HepG2 (cell line): Measurements from ENCODE around the gene SDC1. TPM values are rescaled to one million over a fixed set of nuclear protein-coding genes. Genes with fewer than 3 reads are reported as not detected.

Experiments used
- EEA1 ChIP-seq: sonication (generic); formaldehyde crosslinking; IDR thresholded peaks from 2 replicates; pipeline ENCODE4 v1.5.1; 2020; ENCODE audit warnings: mild to moderate bottlenecking, missing genetic modification reagents, borderline replicate concordance
- ETV6 ChIP-seq: sonication (generic); formaldehyde crosslinking; conservative IDR thresholded peaks from 2 replicates; pipeline ENCODE4 v1.4.0; 2020; ENCODE audit warnings: missing genetic modification reagents
- HNF4G ChIP-seq, 2 experiments: sonication (generic) in 1 of 2; formaldehyde crosslinking in 1 of 2; IDR thresholded peaks; 2 replicates each; pipeline versions ENCODE4 v1.4.0 to v1.6.1; 2011 to 2020; ENCODE audit warnings: borderline replicate concordance in 2 of 2, low read depth in 2 of 2, mild to moderate bottlenecking in 2 of 2, low read length in 1 of 2, missing genetic modification reagents in 1 of 2, moderate library complexity in 1 of 2
- HNRNPL ChIP-seq: fragments of 200-400 bp; formaldehyde crosslinking; IDR thresholded peaks from 2 replicates; pipeline ENCODE4 v1.6.1; 2017; ENCODE audit warnings: mild to moderate bottlenecking, low read depth, low read length
- IKZF4 ChIP-seq: sonication (generic); formaldehyde crosslinking; IDR thresholded peaks from 2 replicates; pipeline ENCODE4 v1.5.1; 2020; ENCODE audit warnings: borderline replicate concordance, mild to moderate bottlenecking, low read depth, missing genetic modification reagents; ENCODE audit errors: not compliant biosample characterization
- KMT2A ChIP-seq: sonication (generic); formaldehyde crosslinking; IDR thresholded peaks from 2 replicates; pipeline ENCODE4 v1.4.0; 2020; ENCODE audit warnings: missing genetic modification reagents
- RAD21 ChIP-seq: fragments of 450-650 bp; formaldehyde crosslinking; IDR thresholded peaks from 2 replicates; pipeline ENCODE4 v1.5.0; 2020; ENCODE audit warnings: mild to moderate bottlenecking
- ZHX2 ChIP-seq, 2 experiments: sonication (generic) in 1 of 2; formaldehyde crosslinking in 1 of 2; IDR thresholded peaks; 2 replicates each; pipeline versions ENCODE4 v1.6.1 to v1.9.0; 2014 to 2022; ENCODE audit warnings: antibody characterized with exemption in 1 of 2, borderline replicate concordance in 1 of 2, inconsistent platforms in 1 of 2, low read depth in 1 of 2, missing genetic modification reagents in 1 of 2
- ZNF121 ChIP-seq: sonication (generic); formaldehyde crosslinking; IDR thresholded peaks from 2 replicates; pipeline ENCODE4 v1.5.0; 2020; ENCODE audit warnings: mild to moderate bottlenecking, missing genetic modification reagents
- ZNF33B ChIP-seq: sonication (generic); formaldehyde crosslinking; IDR thresholded peaks from 2 replicates; pipeline ENCODE4 v1.5.1; 2020; ENCODE audit warnings: mild to moderate bottlenecking, missing genetic modification reagents
- ZNF510 ChIP-seq: sonication (generic); formaldehyde crosslinking; IDR thresholded peaks from 2 replicates; pipeline ENCODE4 v1.4.0; 2020; ENCODE audit warnings: low read depth, mild to moderate bottlenecking, missing genetic modification reagents
- ZNF598 ChIP-seq: sonication (generic); formaldehyde crosslinking; IDR thresholded peaks from 2 replicates; pipeline ENCODE4 v1.5.1; 2020; ENCODE audit warnings: mild to moderate bottlenecking, missing genetic modification reagents, borderline replicate concordance
- ZNF704 ChIP-seq: sonication (generic); formaldehyde crosslinking; IDR thresholded peaks from 2 replicates; pipeline ENCODE4 v1.8.1; 2023; ENCODE audit warnings: mild to moderate bottlenecking, inconsistent platforms, moderate library complexity, missing genetic modification reagents, borderline replicate concordance
- ZSCAN9 ChIP-seq: IDR thresholded peaks from 2 replicates; pipeline ENCODE4 v1.6.1; 2016; ENCODE audit warnings: borderline replicate concordance
- polyA plus RNA-seq, 8 experiments: library from polyadenylated mRNA; depleted of rRNA in 3 of 8; stranded (reverse) in 7 of 8; unstranded in 1 of 8; fragments of >200 nt; fragmentation: Illumina TruSeq in 4 of 8; extraction: Trizol in 4 of 8; gene quantifications; 2 replicates each; pipeline versions ENCODE4 v1.2.1 to v1.2.3, GENCODE V29; 2011 to 2016; ENCODE audit warnings: low read depth in 4 of 8, missing spikeins in 1 of 8, mixed read lengths in 1 of 8; ENCODE audit not compliant: insufficient read depth in 1 of 8
- total RNA-seq, 5 experiments: library from RNA; depleted of rRNA; stranded (reverse); fragments of >200 nt; fragmentation: Illumina TruSeq; extraction: Trizol; gene quantifications; 2 replicates each; pipeline ENCODE4 v1.2.3, GENCODE V29; 2016; ENCODE audit warnings: low read depth in 1 of 5
- TF ChIP-seq, protein P1 (sequence below): IDR thresholded peaks from 2 replicates; pipeline ENCODE4 v1.6.1; 2018; ENCODE audit warnings: missing genetic modification reagents
- TF ChIP-seq, protein P2 (sequence below): sonication (generic); formaldehyde crosslinking; IDR thresholded peaks from 2 replicates; pipeline ENCODE4 v1.5.0; 2020; ENCODE audit warnings: mild to moderate bottlenecking, missing genetic modification reagents, borderline replicate concordance

Gene SDC1
- total and polyA plus RNA-seq, 2 of the 13 experiments (the other 11 are each of a cell fraction or from before 2014, with no cell fraction given) = 108 to 119 TPM

GRCh38 chr2:20224164-20224715 lies 690 bp downstream of the SDC1 start (continued):
- TF ChIP-seq, protein P1, sequence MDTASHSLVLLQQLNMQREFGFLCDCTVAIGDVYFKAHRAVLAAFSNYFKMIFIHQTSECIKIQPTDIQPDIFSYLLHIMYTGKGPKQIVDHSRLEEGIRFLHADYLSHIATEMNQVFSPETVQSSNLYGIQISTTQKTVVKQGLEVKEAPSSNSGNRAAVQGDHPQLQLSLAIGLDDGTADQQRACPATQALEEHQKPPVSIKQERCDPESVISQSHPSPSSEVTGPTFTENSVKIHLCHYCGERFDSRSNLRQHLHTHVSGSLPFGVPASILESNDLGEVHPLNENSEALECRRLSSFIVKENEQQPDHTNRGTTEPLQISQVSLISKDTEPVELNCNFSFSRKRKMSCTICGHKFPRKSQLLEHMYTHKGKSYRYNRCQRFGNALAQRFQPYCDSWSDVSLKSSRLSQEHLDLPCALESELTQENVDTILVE (CRISPR knock-in tag) = 0 out of 2 replicates have a peak, but pooled peaks have one; percentile 24
- TF ChIP-seq ZNF598 (peak; percentile 3; the same call in 1 of the 2 replicates), HNRNPL (no peak), ZSCAN9 (peak; percentile 67; the same call in 1 of the 2 replicates), ZHX2 (IDR thresholded peaks at IDR 0.05; ENCODE audit: low read depth) (no peak), ZHX2 (CRISPR knock-in tag; IDR thresholded peaks at IDR 0.05; ENCODE audit: borderline replicate concordance) (no peak), RAD21 (peak; percentile 6; the same call in 1 of the 2 replicates), ZNF704 (CRISPR knock-in tag) (no peak), ZNF33B (CRISPR knock-in tag) (0 out of 2 replicates have a peak, but pooled peaks have one; percentile 6), ZNF121 (peak; percentile 15; the same call in 1 of the 2 replicates), KMT2A (CRISPR knock-in tag) (0 out of 2 replicates have a peak, but pooled peaks have one; percentile 9), HNF4G (IDR thresholded peaks at IDR 0.05; ENCODE audit: borderline replicate concordance, low read depth, low read length) (0 out of 2 replicates have a peak, but pooled peaks have one; percentile 11), HNF4G (CRISPR knock-in tag; IDR thresholded peaks at IDR 0.05; ENCODE audit: borderline replicate concordance, low read depth) (no peak), EEA1 (CRISPR knock-in tag) (peak; percentile 32; the same call in 1 of the 2 replicates), ZNF510 (no peak), IKZF4 (CRISPR knock-in tag) (no peak), ETV6 (peak; percentile 53)
- TF ChIP-seq, protein P2, sequence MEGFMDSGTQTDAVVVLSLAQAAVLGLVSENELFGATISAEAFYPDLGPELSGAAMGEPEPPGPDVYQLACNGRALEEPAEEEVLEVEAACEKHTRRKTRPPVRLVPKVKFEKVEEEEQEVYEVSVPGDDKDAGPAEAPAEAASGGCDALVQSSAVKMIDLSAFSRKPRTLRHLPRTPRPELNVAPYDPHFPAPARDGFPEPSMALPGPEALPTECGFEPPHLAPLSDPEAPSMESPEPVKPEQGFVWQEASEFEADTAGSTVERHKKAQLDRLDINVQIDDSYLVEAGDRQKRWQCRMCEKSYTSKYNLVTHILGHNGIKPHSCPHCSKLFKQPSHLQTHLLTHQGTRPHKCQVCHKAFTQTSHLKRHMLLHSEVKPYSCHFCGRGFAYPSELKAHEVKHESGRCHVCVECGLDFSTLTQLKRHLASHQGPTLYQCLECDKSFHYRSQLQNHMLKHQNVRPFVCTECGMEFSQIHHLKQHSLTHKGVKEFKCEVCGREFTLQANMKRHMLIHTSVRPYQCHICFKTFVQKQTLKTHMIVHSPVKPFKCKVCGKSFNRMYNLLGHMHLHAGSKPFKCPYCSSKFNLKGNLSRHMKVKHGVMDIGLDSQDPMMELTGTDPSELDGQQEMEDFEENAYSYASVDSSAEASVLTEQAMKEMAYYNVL (CRISPR knock-in tag) = no peak
